HCT116 (cell line): ENCODE results near the gene CRYBA4. TPM values are rescaled to one million over a fixed set of nuclear protein-coding genes. Genes with fewer than 3 reads are reported as not detected.

Source experiments
- ATAC-seq: fragments of 200-7000 bp; cut with Tn5 transposase; 2 replicates; pipeline ENCODE4 v1.9.1; 2020; ENCODE audit warnings: mild to moderate bottlenecking, moderate library complexity
- BruUV-seq: library from RNA; stranded (reverse); fragments of 400-500 nt; replicated peaks from 2 replicates; lab custom pipeline; 2021; lab: Mats Ljungman, UMichigan
- CTCF ChIA-PET: fragments of 300-600 bp; sonication (Branson Sonifier 250); formaldehyde crosslinking; loops from one replicate; lab custom pipeline; 2021; ENCODE audit warnings: antibody characterized with exemption; lab: Charles Lee
- POLR2A ChIA-PET: fragments of 300-600, 350-600 bp; sonication (Branson Sonifier 250); formaldehyde crosslinking; loops from one replicate; lab custom pipeline; 2021; ENCODE audit warnings: antibody characterized with exemption; lab: Charles Lee
- RAD21 ChIA-PET, 2 experiments: fragments of 300-600 bp; sonication (Branson Sonifier 250); formaldehyde crosslinking; loops; one replicate each; lab custom pipeline; 2023; ENCODE audit warnings: low total read pairs in 2 of 2; ENCODE audit not compliant: uncharacterized antibody in 2 of 2, unreplicated experiment in 2 of 2, low non-redundant PET in 1 of 2; lab: Charles Lee
- DNase-seq: peaks from one replicate; pipeline ENCODE4 v3.0.0-alpha.2; 2010; ENCODE audit warnings: low read depth, low spot score
- H2AFZ ChIP-seq: fragments of 200-600 bp; shearing (Covaris generic), sonication (generic); 2 replicates; pipeline ENCODE4 v1.6.1; 2017; ENCODE audit warnings: low read depth, mixed run types, mixed read lengths, antibody characterized with exemption, low read length; ENCODE audit not compliant: poor library complexity, severe bottlenecking
- H3K27ac ChIP-seq: 2 replicates; pipeline ENCODE4 v1.5.1; 2012; ENCODE audit warnings: low read depth, low read length
- H3K27me3 ChIP-seq: fragments of 200-600 bp; sonication (generic); 2 replicates; pipeline ENCODE4 v1.6.1; 2016; ENCODE audit warnings: mixed run types, low read length, mixed read lengths; ENCODE audit not compliant: insufficient read depth
- H3K36me3 ChIP-seq, 2 experiments: fragments of 200-500 bp in 1 of 2; fragments of 200-600 bp in 1 of 2; sonication (Bioruptor generic) in 1 of 2; sonication (generic) in 1 of 2; 2 replicates each; pipeline versions ENCODE4 v1.5.1 to v1.6.1; 2014 to 2016; ENCODE audit warnings: low read length in 2 of 2, inconsistent platforms in 1 of 2, mixed read lengths in 1 of 2, mixed run types in 1 of 2; ENCODE audit not compliant: insufficient read depth in 2 of 2, control insufficient read depth in 1 of 2
- H3K4me1 ChIP-seq, 2 experiments: fragments of 200-600 bp in 1 of 2; sonication (generic) in 1 of 2; 2 replicates each; pipeline versions ENCODE4 v1.5.1 to v1.6.1; 2012 to 2017; ENCODE audit warnings: low read length in 2 of 2, inconsistent platforms in 1 of 2, mild to moderate bottlenecking in 1 of 2, mixed read lengths in 1 of 2, mixed run types in 1 of 2, moderate library complexity in 1 of 2; ENCODE audit not compliant: insufficient read depth in 2 of 2, control insufficient read depth in 1 of 2
- H3K4me2 ChIP-seq: fragments of 200-600 bp; sonication (generic); 2 replicates; pipeline ENCODE4 v1.6.1; 2017; ENCODE audit warnings: mixed run types, low read length, mixed read lengths
- H3K4me3 ChIP-seq, 2 experiments: fragments of 200-600 bp in 1 of 2; sonication (generic) in 1 of 2; replicated peaks in 1 of 2; 2 replicates each; pipeline ENCODE4 v1.5.1; 2011 to 2016; ENCODE audit warnings: low read length in 2 of 2, control low read depth in 1 of 2, low read depth in 1 of 2, mild to moderate bottlenecking in 1 of 2, mixed read lengths in 1 of 2, mixed run types in 1 of 2
- H3K79me2 ChIP-seq: fragments of 200-600 bp; sonication (generic); 2 replicates; pipeline ENCODE4 v1.6.1; 2017; ENCODE audit warnings: mild to moderate bottlenecking, mixed run types, low read length, moderate library complexity, mixed read lengths; ENCODE audit not compliant: insufficient read depth
- H3K9ac ChIP-seq: fragments of 200-600 bp; sonication (generic); 2 replicates; pipeline ENCODE4 v1.6.1; 2016; ENCODE audit warnings: low read length, mixed read lengths
- H3K9me2 ChIP-seq: fragments of 200-600 bp; sonication (generic), shearing (Covaris generic); 2 replicates; pipeline ENCODE4 v1.6.1; 2017; ENCODE audit warnings: mixed run types, mild to moderate bottlenecking, moderate library complexity; ENCODE audit not compliant: insufficient read depth
- H3K9me3 ChIP-seq, 2 experiments: fragments of 200-500 bp in 1 of 2; fragments of 200-600 bp in 1 of 2; sonication (Bioruptor generic) in 1 of 2; sonication (generic) in 1 of 2; 2 replicates each; pipeline ENCODE4 v1.6.1; 2014 to 2017; ENCODE audit warnings: low read length in 2 of 2, mixed read lengths in 2 of 2, inconsistent platforms in 1 of 2, low read depth in 1 of 2, mild to moderate bottlenecking in 1 of 2, mixed run types in 1 of 2, moderate library complexity in 1 of 2; ENCODE audit not compliant: control insufficient read depth in 1 of 2, insufficient read depth in 1 of 2
- H4K20me1 ChIP-seq: fragments of 200-600 bp; sonication (generic), shearing (Covaris generic); 2 replicates; pipeline ENCODE4 v1.6.1; 2017; ENCODE audit warnings: mixed run types, mild to moderate bottlenecking, moderate library complexity; ENCODE audit not compliant: insufficient read depth
- EGR1 ChIP-seq: IDR thresholded peaks from 2 replicates; pipeline ENCODE4 v1.6.1; 2012; ENCODE audit warnings: low read depth
- ELF1 ChIP-seq: IDR thresholded peaks from 2 replicates; pipeline ENCODE4 v1.6.1; 2012; ENCODE audit warnings: low read depth, borderline replicate concordance
- EZH2 ChIP-seq: fragments of 200-600 bp; sonication (generic); IDR thresholded peaks from 2 replicates; pipeline ENCODE4 v1.6.1; 2017; ENCODE audit warnings: antibody characterized with exemption, mixed run types
- EZH2phosphoT487 ChIP-seq: fragments of 200-600 bp; IDR thresholded peaks from 2 replicates; pipeline ENCODE4 v1.6.1; 2018; ENCODE audit warnings: antibody characterized with exemption, borderline replicate concordance
- FOSL1 ChIP-seq: IDR thresholded peaks from 2 replicates; pipeline ENCODE4 v1.6.1; 2012; ENCODE audit warnings: low read depth
- JUND ChIP-seq: IDR thresholded peaks from 2 replicates; pipeline ENCODE4 v1.6.1; 2012
- POLR2A ChIP-seq: IDR thresholded peaks from 2 replicates; pipeline ENCODE4 v1.7.0; 2011; ENCODE audit warnings: borderline replicate concordance; ENCODE audit not compliant: insufficient read depth, insufficient read length; ENCODE audit errors: extremely low read depth
- REST ChIP-seq: IDR thresholded peaks from 2 replicates; pipeline ENCODE4 v1.6.1; 2012; ENCODE audit warnings: low read depth
- SRF ChIP-seq: IDR thresholded peaks from 2 replicates; pipeline ENCODE4 v1.6.1; 2012; ENCODE audit warnings: low read depth
- ZFX ChIP-seq: fragments of 450-650 bp; IDR thresholded peaks from 2 replicates; pipeline ENCODE4 v1.6.1; 2017
- ZNF274 ChIP-seq: fragments of 200-500 bp; sonication (Bioruptor generic); IDR thresholded peaks from 2 replicates; pipeline ENCODE4 v1.6.1; 2014; ENCODE audit warnings: mild to moderate bottlenecking, low read depth, low read length, inconsistent platforms
- intact Hi-C: fragments of 100-400 bp; cut with micrococcal nuclease; formaldehyde crosslinking; loops from 2 replicates; pipeline ENCODE4 v1.10.0; 2022
- total RNA-seq: library from RNA; stranded (reverse); gene quantifications from one replicate; pipeline ENCODE4 v1.2.1, GENCODE V29; 2021; ENCODE audit not compliant: unreplicated experiment

CRYBA4 gene
- total RNA-seq, 1 experiment from 2014 or later: not detected

DNA sequence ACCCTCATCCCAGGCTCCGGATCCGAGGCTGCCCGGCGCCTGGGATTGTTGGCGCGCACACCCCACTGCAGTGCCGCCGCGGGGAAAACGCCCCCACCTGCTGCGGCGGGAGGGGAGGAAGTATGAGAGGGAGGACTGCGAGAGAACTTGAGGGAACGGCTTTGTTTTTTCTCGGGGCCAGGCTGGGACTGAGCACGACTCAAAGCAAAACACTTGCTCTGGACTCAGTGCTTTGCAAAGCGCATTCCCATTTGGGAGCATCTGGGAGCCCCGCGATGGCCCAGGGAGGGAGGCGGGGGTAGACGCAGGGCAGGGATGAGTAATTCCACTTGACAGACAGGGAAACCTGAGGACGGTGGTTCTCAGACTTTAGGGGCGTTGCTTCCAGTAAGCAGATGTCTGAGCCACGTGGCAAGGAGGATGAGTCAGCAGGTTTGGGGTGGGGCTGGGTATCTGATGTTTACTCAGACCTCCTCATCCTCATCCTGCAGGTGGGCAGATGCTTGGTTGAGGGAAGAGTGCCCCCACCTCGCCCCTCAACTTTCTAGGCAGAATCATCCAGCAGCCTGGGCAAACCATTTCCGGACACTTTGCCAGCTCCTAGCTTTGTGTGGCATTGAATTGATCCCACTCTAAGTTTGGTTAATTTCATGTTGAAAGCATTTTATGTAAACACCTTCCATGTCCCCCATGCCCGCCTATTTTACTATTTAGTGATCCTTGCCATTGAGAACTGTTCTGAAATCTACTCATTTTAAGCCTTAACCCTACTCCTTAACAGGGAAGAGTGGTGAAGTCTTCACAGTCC, 37.1 kb downstream of the CRYBA4 start (continued):
- TF ChIP-seq POLR2A (no peak), ZFX (no peak), JUND (peak; percentile 73), ELF1 (no peak), EZH2 (no peak)

GRCh38 chr22:26660356-26660755, 38.6 kb downstream of the CRYBA4 start:
- CTCF ChIA-PET: no interaction called here
- no peaks in the 10 kb centered on the region for H3K79me2 ChIP-seq
- POLR2A ChIA-PET: no interaction called here
- H3K4me3 ChIP-seq: no peak overlapping the region
- H3K36me3 ChIP-seq: no peaks in the 10 kb centered on the region
- H3K9ac ChIP-seq: no peak overlapping the region
- no peak overlapping the region for H3K27ac ChIP-seq
- RAD21 ChIA-PET: no interaction called here
- TF ChIP-seq EZH2phosphoT487: no peak
- TF ChIP-seq EGR1: no peak
- TF ChIP-seq ELF1: no peak
- no peak for TF ChIP-seq REST
- no peak for TF ChIP-seq FOSL1
- no peak for TF ChIP-seq ZNF274
- TF ChIP-seq SRF: no peak
- H3K27me3 ChIP-seq: no peaks in the 10 kb centered on the region
- ATAC-seq: no peak
- H3K9me2 ChIP-seq: no peaks in the 10 kb centered on the region
- no peaks in the 10 kb centered on the region for H4K20me1 ChIP-seq
- H2AFZ ChIP-seq: no peak overlapping the region
- no peak for DNase-seq
- no TSS peak for BruUV-seq
- H3K4me2 ChIP-seq: no peak overlapping the region
- intact Hi-C loops: no loop called here
- H3K9me3 ChIP-seq: no peaks in the 10 kb centered on the region
- peaks cover 12 to 24% of the 10 kb centered on the region in 2 experiments for H3K4me1 ChIP-seq
